ENCODE results near the gene CYFIP2.

- TF ChIP-seq GABPA (IDR thresholded peaks at IDR 0.05; ENCODE audit: low read depth) (no peak), REST (IDR thresholded peaks at IDR 0.05; ENCODE audit: insufficient replicate concordance, low read depth) (no peak)
These were observed 35.3 kb upstream of the CYFIP2 start for GRCh38 chr5:157230610-157231009.

All from HL-60 (cell line).